H1 (cell line): Measurements from ENCODE around the gene RFC3. TPM values are rescaled to one million over a fixed set of nuclear protein-coding genes. Genes with fewer than 3 reads are reported as not detected.

Source experiments
- ASH2L ChIP-seq: fragments of 200-600, 300-600 bp; sonication (generic); IDR thresholded peaks from one replicate; pipeline ENCODE4 v1.7.1; 2017; ENCODE audit warnings: low read length
- BACH1 ChIP-seq: IDR thresholded peaks from 2 replicates; pipeline ENCODE4 v1.6.1; 2012; ENCODE audit warnings: low read length, improper control_type of control experiment
- CHD1 ChIP-seq: IDR thresholded peaks from 2 replicates; pipeline ENCODE4 v1.6.1; 2012; ENCODE audit warnings: low read depth, low read length, improper control_type of control experiment
- HDAC6 ChIP-seq: IDR thresholded peaks from one replicate; pipeline ENCODE4 v1.7.1; 2012; ENCODE audit warnings: low read depth, mild to moderate bottlenecking, inconsistent platforms, low read length, moderate library complexity
- PHF8 ChIP-seq: fragments of 200-600 bp; sonication (generic); conservative IDR thresholded peaks from 2 replicates; pipeline ENCODE4 v1.7.1; 2012; ENCODE audit warnings: low read depth, mild to moderate bottlenecking, inconsistent platforms, low read length, moderate library complexity
- POLR2AphosphoS5 ChIP-seq: IDR thresholded peaks from 2 replicates; pipeline ENCODE4 v1.6.1; 2011; ENCODE audit warnings: low read depth, low read length
- POU5F1 ChIP-seq: IDR thresholded peaks from 2 replicates; pipeline ENCODE4 v1.6.1; 2011; ENCODE audit warnings: low read depth, mild to moderate bottlenecking, low read length, moderate library complexity
- RNF2 ChIP-seq: fragments of 200-900, 300-1000 bp; sonication (generic); IDR thresholded peaks from 2 replicates; pipeline ENCODE4 v1.7.1; 2016; ENCODE audit warnings: borderline replicate concordance, low read depth, mild to moderate bottlenecking, antibody characterized with exemption, low read length; ENCODE audit not compliant: poor library complexity, severe bottlenecking; ENCODE audit errors: missing control alignments
- TEAD4 ChIP-seq: IDR thresholded peaks from 2 replicates; pipeline ENCODE4 v1.6.1; 2012; ENCODE audit warnings: low read depth, low read length, inconsistent platforms, mixed read lengths
- YY1 ChIP-seq: IDR thresholded peaks from 2 replicates; pipeline ENCODE4 v1.6.1; 2011; ENCODE audit warnings: low read depth, mild to moderate bottlenecking, low read length
- polyA plus RNA-seq, 7 experiments: library from polyadenylated mRNA; depleted of rRNA in 3 of 7; stranded (reverse) in 5 of 7; unstranded in 2 of 7; fragments of >200 nt in 5 of 7; fragments of 200-250 nt in 2 of 7; gene quantifications; 1 replicate in 5 of 7; 2 replicates in 1 of 7; 4 replicates in 1 of 7; pipeline versions ENCODE4 v1.2.1 to v1.2.3, GENCODE V29; 2011 to 2013; ENCODE audit warnings: missing spikeins in 2 of 7, mixed read lengths in 2 of 7
- total RNA-seq: library from RNA; stranded (reverse); fragmentation: NEBNext Ultra II Directional; extraction: Animal tissue kit (Norgen Biotek cat#: 25700); gene quantifications from 2 replicates; pipeline ENCODE4 v1.2.1, GENCODE V29; 2021
- TF ChIP-seq, protein P1 (sequence below): fragments of 300-600 bp; sonication (generic); IDR thresholded peaks from 2 replicates; pipeline ENCODE4 v1.7.1; 2012; ENCODE audit warnings: low read length, moderate library complexity, mild to moderate bottlenecking, inconsistent platforms; ENCODE audit not compliant: insufficient replicate concordance

Gene RFC3
- total and polyA plus RNA-seq, 2 of the 8 experiments (the other 6 are each of a cell fraction or from before 2014, with no cell fraction given) = 26.4 to 45.6 TPM

DNA sequence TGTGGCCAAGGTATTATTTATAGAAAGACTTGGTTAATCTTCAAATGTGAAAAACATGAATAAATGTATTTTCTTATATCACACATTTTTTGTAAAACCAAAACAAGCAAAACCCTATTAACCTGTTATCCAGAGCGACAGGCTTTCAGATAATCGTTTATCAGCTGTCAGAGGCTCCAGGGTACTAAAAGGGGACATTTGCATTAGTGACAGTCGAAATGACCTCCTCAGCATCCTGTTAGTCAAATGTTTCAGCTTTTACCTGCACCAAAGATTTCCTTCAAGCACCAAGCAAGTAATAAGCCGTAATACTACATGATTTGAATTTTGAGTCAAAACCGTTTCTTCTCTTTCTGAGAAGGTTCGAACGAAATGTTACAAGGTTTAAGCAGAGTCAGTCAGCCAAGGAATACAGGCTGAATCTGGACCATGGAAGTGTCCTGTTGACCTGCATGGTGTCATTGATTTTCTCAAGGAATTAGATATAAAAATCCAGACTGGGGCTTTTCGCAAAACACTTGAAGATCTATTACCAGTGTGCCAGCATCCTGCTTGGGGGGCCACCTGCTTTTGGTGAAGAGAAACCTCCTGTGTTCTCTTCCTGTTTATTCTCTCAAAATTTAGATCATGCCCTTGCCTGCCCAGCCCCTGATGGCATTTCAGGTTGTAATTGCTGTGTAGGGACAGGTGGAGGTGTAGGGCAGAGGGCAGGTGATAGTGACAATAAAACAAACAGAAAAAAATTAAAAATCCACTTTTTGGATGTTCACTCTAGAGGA lies 11.3 kb upstream of the RFC3 start (continued):
- TF ChIP-seq, protein P1, sequence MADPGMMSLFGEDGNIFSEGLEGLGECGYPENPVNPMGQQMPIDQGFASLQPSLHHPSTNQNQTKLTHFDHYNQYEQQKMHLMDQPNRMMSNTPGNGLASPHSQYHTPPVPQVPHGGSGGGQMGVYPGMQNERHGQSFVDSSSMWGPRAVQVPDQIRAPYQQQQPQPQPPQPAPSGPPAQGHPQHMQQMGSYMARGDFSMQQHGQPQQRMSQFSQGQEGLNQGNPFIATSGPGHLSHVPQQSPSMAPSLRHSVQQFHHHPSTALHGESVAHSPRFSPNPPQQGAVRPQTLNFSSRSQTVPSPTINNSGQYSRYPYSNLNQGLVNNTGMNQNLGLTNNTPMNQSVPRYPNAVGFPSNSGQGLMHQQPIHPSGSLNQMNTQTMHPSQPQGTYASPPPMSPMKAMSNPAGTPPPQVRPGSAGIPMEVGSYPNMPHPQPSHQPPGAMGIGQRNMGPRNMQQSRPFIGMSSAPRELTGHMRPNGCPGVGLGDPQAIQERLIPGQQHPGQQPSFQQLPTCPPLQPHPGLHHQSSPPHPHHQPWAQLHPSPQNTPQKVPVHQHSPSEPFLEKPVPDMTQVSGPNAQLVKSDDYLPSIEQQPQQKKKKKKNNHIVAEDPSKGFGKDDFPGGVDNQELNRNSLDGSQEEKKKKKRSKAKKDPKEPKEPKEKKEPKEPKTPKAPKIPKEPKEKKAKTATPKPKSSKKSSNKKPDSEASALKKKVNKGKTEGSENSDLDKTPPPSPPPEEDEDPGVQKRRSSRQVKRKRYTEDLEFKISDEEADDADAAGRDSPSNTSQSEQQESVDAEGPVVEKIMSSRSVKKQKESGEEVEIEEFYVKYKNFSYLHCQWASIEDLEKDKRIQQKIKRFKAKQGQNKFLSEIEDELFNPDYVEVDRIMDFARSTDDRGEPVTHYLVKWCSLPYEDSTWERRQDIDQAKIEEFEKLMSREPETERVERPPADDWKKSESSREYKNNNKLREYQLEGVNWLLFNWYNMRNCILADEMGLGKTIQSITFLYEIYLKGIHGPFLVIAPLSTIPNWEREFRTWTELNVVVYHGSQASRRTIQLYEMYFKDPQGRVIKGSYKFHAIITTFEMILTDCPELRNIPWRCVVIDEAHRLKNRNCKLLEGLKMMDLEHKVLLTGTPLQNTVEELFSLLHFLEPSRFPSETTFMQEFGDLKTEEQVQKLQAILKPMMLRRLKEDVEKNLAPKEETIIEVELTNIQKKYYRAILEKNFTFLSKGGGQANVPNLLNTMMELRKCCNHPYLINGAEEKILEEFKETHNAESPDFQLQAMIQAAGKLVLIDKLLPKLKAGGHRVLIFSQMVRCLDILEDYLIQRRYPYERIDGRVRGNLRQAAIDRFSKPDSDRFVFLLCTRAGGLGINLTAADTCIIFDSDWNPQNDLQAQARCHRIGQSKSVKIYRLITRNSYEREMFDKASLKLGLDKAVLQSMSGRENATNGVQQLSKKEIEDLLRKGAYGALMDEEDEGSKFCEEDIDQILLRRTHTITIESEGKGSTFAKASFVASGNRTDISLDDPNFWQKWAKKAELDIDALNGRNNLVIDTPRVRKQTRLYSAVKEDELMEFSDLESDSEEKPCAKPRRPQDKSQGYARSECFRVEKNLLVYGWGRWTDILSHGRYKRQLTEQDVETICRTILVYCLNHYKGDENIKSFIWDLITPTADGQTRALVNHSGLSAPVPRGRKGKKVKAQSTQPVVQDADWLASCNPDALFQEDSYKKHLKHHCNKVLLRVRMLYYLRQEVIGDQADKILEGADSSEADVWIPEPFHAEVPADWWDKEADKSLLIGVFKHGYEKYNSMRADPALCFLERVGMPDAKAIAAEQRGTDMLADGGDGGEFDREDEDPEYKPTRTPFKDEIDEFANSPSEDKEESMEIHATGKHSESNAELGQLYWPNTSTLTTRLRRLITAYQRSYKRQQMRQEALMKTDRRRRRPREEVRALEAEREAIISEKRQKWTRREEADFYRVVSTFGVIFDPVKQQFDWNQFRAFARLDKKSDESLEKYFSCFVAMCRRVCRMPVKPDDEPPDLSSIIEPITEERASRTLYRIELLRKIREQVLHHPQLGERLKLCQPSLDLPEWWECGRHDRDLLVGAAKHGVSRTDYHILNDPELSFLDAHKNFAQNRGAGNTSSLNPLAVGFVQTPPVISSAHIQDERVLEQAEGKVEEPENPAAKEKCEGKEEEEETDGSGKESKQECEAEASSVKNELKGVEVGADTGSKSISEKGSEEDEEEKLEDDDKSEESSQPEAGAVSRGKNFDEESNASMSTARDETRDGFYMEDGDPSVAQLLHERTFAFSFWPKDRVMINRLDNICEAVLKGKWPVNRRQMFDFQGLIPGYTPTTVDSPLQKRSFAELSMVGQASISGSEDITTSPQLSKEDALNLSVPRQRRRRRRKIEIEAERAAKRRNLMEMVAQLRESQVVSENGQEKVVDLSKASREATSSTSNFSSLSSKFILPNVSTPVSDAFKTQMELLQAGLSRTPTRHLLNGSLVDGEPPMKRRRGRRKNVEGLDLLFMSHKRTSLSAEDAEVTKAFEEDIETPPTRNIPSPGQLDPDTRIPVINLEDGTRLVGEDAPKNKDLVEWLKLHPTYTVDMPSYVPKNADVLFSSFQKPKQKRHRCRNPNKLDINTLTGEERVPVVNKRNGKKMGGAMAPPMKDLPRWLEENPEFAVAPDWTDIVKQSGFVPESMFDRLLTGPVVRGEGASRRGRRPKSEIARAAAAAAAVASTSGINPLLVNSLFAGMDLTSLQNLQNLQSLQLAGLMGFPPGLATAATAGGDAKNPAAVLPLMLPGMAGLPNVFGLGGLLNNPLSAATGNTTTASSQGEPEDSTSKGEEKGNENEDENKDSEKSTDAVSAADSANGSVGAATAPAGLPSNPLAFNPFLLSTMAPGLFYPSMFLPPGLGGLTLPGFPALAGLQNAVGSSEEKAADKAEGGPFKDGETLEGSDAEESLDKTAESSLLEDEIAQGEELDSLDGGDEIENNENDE = no peak
- no peak for TF ChIP-seq CHD1
- TF ChIP-seq YY1 = no peak
- TF ChIP-seq RNF2 = no peak
- no peak for TF ChIP-seq TEAD4
- TF ChIP-seq POLR2AphosphoS5 = no peak
- no peak for TF ChIP-seq POU5F1
- no peak for TF ChIP-seq BACH1
- no peak for TF ChIP-seq ASH2L
- no peak for TF ChIP-seq HDAC6
- no peak for TF ChIP-seq PHF8
